GM23248 (cell line): ENCODE measurements around the gene INCA1. TPM values are rescaled to one million over a fixed set of nuclear protein-coding genes. Genes with fewer than 3 reads are reported as not detected.

Experiments
- DNase-seq: peaks from one replicate; pipeline ENCODE4 v3.0.0-alpha.2; 2015
- H2AFZ ChIP-seq: fragments of 200-600 bp; sonication (generic); 2 replicates; pipeline ENCODE4 v1.6.1; 2016; ENCODE audit warnings: antibody characterized with exemption
- H3F3A ChIP-seq: fragments of 200-600 bp; sonication (generic); 2 replicates; pipeline ENCODE4 v1.6.1; 2016; ENCODE audit warnings: mild to moderate bottlenecking, antibody characterized with exemption, mixed run types; ENCODE audit not compliant: insufficient read depth
- H3K27ac ChIP-seq: fragments of 200-600 bp; sonication (generic); 2 replicates; pipeline ENCODE4 v1.5.1; 2016; ENCODE audit warnings: mild to moderate bottlenecking
- H3K27me3 ChIP-seq: fragments of 200-600 bp; sonication (generic); replicated peaks from 2 replicates; pipeline ENCODE4 v1.6.1; 2016; ENCODE audit warnings: mild to moderate bottlenecking; ENCODE audit not compliant: insufficient read depth
- H3K36me3 ChIP-seq: fragments of 200-600 bp; sonication (generic); 2 replicates; pipeline ENCODE4 v1.6.1; 2016; ENCODE audit warnings: low read depth, mild to moderate bottlenecking
- H3K4me1 ChIP-seq: fragments of 200-600 bp; sonication (generic); 2 replicates; pipeline ENCODE4 v1.6.1; 2016; ENCODE audit warnings: mild to moderate bottlenecking; ENCODE audit not compliant: insufficient read depth
- H3K4me2 ChIP-seq: fragments of 200-600 bp; sonication (generic); one replicate; pipeline ENCODE4 v1.6.1; 2016; ENCODE audit warnings: mild to moderate bottlenecking; ENCODE audit not compliant: unreplicated experiment
- H3K4me3 ChIP-seq: fragments of 200-600 bp; sonication (generic); 2 replicates; pipeline ENCODE4 v1.5.1; 2016; ENCODE audit warnings: mild to moderate bottlenecking
- H3K79me2 ChIP-seq: fragments of 200-600 bp; sonication (generic); 2 replicates; pipeline ENCODE4 v1.6.1; 2016; ENCODE audit warnings: mild to moderate bottlenecking; ENCODE audit not compliant: insufficient read depth
- H3K9ac ChIP-seq: fragments of 200-600 bp; sonication (generic); 2 replicates; pipeline ENCODE4 v1.6.1; 2016; ENCODE audit warnings: mild to moderate bottlenecking
- H3K9me2 ChIP-seq: fragments of 200-600 bp; sonication (generic); 2 replicates; pipeline ENCODE4 v1.6.1; 2016; ENCODE audit warnings: mixed run types, mild to moderate bottlenecking, moderate library complexity; ENCODE audit not compliant: insufficient read depth
- H3K9me3 ChIP-seq: fragments of 200-600 bp; sonication (generic); one replicate; pipeline ENCODE4 v1.6.1; 2017; ENCODE audit warnings: low read depth
- H4K20me1 ChIP-seq: fragments of 200-600 bp; sonication (generic); 2 replicates; pipeline ENCODE4 v1.6.0; 2016; ENCODE audit not compliant: insufficient read depth
- EZH2 ChIP-seq: fragments of 200-600 bp; sonication (generic); IDR thresholded peaks from 2 replicates; pipeline ENCODE4 v1.6.1; 2018; ENCODE audit warnings: antibody characterized with exemption, mild to moderate bottlenecking; ENCODE audit not compliant: insufficient read depth, poor library complexity, severe bottlenecking
- EZH2phosphoT487 ChIP-seq: fragments of 200-600 bp; sonication (generic); IDR thresholded peaks from 2 replicates; pipeline ENCODE4 v1.6.1; 2018; ENCODE audit warnings: antibody characterized with exemption, moderate library complexity, mild to moderate bottlenecking, low read depth; ENCODE audit not compliant: insufficient read depth
- WGBS, 2 experiments: methylation state at CpG; one replicate each; pipeline ENCODE4 v1.1.6; 2015 to 2017; ENCODE audit warnings: low lambda C conversion rate in 2 of 2, low coverage in 1 of 2; ENCODE audit errors: missing lambda C conversion rate in 2 of 2; 5-methylcytosine and 5-hydroxymethylcytosine counted together
- in situ Hi-C: fragments of 300-500 bp; cut with MboI; formaldehyde crosslinking; loops from 2 replicates; pipeline ENCODE4 v1.15.0; 2020
- polyA plus RNA-seq: library from polyadenylated mRNA; unstranded; fragments of >200 nt; fragmentation: Nextera tagmentation; extraction: Ambion mirVana; gene quantifications from 2 replicates; pipeline ENCODE4 v1.2.1, GENCODE V29; 2016
- total RNA-seq: library from RNA; depleted of rRNA; stranded (reverse); fragments of >200 nt; shearing (Covaris generic); gene quantifications from 2 replicates; pipeline ENCODE4 v1.2.3, GENCODE V29; 2014

INCA1 gene
- total and polyA plus RNA-seq, 2 experiments from 2014 or later, result 0.32 to 1.2 TPM

DNA sequence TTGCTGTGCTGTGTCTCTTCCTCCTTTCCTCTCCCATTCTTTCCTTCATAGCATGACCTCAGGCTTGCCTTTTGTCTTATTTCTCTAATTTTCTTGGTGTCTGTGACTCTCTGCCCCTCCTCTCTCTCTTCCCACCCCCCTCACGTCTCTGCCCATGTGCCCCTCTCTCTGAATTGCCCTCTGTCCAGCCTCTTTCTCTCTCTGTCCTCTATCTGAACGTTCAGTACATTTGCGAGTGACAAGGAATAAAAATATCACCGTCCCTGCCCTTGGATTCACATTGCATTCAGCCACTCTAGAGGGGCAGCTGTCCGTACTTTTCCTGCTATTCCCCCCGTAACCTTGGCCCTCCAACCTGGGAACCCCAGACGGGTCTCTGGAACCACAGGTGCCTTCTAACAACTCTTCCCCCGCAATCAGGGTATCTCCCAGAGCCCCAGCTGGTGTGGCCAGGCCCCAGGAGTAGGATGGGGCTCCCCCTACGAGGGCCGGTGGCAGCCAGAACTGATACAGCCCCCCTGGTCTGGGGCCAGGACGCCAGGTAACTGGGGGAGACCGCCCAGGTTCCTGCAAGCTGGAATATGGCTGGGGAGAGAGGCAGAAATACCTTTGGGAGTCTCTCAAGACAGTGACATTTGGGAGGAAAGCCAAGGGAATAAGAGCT, 2.2 kb upstream of the INCA1 start:
- Histone ChIP-seq H3K27ac (no peak overlapping the region), H3K4me1 (peaks cover 13% of the 10 kb centered on the region; the same call in 1 of the 2 replicates), H3K9me3 (no peaks in the 10 kb centered on the region), H3K27me3 (no peaks in the 10 kb centered on the region), H3K4me2 (peak overlapping the region; percentile 86), H3K79me2 (peaks cover 53% of the 10 kb centered on the region), H3K36me3 (peaks cover 3% of the 10 kb centered on the region; the same call in 1 of the 2 replicates), H2AFZ (no peak overlapping the region), H3F3A (no peaks in the 10 kb centered on the region), H3K9me2 (no peaks in the 10 kb centered on the region), H3K9ac (peak overlapping the region; percentile 80), H4K20me1 (no peaks in the 10 kb centered on the region), H3K4me3 (peak overlapping the region; percentile 94)
- WGBS, 2 experiments, result 56 to 59% methylated on average over 12 of the region's 12 CpGs
- in situ Hi-C loops, result no loop called here
- no peak for DNase-seq
- TF ChIP-seq EZH2, result no peak
- no peak for TF ChIP-seq EZH2phosphoT487

DNA sequence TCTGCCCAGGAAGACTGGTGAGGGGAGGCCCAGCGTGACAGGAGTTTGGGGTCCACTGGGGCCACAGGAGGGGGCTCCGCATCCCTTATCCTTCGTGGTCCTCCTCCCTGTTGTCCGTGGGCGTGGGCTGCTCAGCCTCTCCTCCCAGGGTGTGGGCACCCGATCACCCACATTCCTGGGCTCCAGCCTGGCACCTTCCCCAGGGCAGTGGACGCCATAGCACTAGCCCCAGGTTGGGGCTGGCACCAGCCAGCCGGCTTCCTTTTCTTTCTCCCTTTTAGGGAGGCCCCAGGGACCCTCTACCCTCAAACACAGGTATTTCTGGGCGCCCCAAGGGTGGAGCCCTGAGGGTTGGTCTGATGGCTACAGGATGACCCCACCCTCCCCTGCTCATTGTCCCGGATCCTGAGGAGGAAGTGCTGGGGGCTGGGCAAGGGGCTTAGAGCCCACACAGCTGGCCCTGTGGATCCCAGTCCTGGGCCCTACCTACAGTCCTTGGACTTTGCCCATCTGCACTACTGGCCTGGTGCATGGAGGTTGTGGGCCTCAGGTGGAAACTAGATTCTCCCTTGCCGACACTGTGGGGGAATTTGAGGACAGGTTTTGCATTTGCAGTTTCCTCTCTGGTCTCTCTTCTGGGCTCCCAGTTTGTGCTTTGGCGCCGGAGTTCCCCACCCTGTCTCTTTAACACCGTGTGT, 1.6 kb upstream of the INCA1 start:
- H4K20me1 ChIP-seq, result no peaks in the 10 kb centered on the region
- 8% methylated on average over 13 to 14 of the region's 14 CpGs for WGBS, 2 experiments
- H3F3A ChIP-seq, result no peaks in the 10 kb centered on the region
- H3K4me2 ChIP-seq, result peak overlapping the region; percentile 86
- H3K27me3 ChIP-seq, result no peaks in the 10 kb centered on the region
- no peaks in the 10 kb centered on the region for H3K9me3 ChIP-seq
- H3K4me3 ChIP-seq, result peak overlapping the region; percentile 94
- H2AFZ ChIP-seq, result peak overlapping the region; percentile 72; the same call in 1 of the 2 replicates
- H3K9me2 ChIP-seq, result no peaks in the 10 kb centered on the region
- H3K27ac ChIP-seq, result no peak overlapping the region
- H3K79me2 ChIP-seq, result peaks cover 52% of the 10 kb centered on the region
- in situ Hi-C loops, result no loop called here
- H3K36me3 ChIP-seq, result peaks cover 3% of the 10 kb centered on the region; the same call in 1 of the 2 replicates
- peaks cover 13% of the 10 kb centered on the region; the same call in 1 of the 2 replicates for H3K4me1 ChIP-seq
- TF ChIP-seq EZH2, result no peak
- no peak for TF ChIP-seq EZH2phosphoT487
- DNase-seq, result peak; percentile 38
- H3K9ac ChIP-seq, result peak overlapping the region; percentile 80

DNA sequence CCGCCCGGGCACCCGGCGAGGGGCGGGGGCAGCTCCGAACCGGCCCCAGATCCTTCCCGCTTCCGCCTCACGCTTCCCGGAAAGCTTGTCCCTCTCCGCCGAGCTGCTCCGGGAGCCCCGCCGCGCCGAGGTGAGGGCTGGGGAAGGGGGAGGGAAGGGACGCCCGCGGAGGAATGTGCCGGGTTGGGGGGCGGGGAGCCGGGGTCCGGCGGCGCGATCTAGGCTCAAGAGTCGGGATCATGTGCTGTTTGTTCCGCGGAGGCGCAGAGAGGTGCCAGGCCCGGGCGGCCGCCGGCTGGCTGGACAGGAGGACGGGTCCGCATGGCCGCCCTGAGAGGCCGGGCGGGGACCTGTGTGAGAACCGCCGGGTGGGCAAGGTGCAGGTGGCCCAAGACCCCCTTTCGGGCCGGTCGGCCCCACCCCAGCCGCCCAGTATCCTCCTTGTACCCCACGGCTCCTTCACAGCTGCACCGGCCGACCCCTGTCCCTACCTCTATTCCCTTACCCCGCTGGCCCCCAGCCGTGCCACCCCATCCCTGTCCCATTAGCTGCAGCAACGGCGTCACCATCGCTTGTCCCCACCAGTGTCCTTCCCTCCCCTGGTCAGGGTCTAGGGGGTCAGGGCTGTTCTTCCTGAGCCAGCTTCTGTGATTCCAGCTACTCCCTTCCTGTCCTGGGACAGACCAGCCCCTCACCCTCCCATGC, 857 bp upstream of the INCA1 start:
- Histone ChIP-seq H3K9me2 (no peaks in the 10 kb centered on the region), H3K4me1 (peaks cover 13% of the 10 kb centered on the region; the same call in 1 of the 2 replicates), H3K4me3 (peak overlapping the region; percentile 94), H3K27me3 (no peaks in the 10 kb centered on the region), H3K36me3 (no peaks in the 10 kb centered on the region; the same call in 1 of the 2 replicates), H3F3A (no peaks in the 10 kb centered on the region), H2AFZ (peak overlapping the region; percentile 72), H4K20me1 (no peaks in the 10 kb centered on the region), H3K9ac (peak overlapping the region; percentile 80), H3K9me3 (no peaks in the 10 kb centered on the region), H3K4me2 (peak overlapping the region; percentile 86), H3K27ac (0 out of 2 replicates have a peak overlapping the region, but pooled peaks have one; percentile 18), H3K79me2 (peaks cover 45% of the 10 kb centered on the region)
- TF ChIP-seq EZH2, result no peak
- TF ChIP-seq EZH2phosphoT487, result no peak
- no peak for DNase-seq
- 0 to 1% methylated on average over 20 to 52 of the region's 55 CpGs for WGBS, 2 experiments
- in situ Hi-C loops, result no loop called here

DNA sequence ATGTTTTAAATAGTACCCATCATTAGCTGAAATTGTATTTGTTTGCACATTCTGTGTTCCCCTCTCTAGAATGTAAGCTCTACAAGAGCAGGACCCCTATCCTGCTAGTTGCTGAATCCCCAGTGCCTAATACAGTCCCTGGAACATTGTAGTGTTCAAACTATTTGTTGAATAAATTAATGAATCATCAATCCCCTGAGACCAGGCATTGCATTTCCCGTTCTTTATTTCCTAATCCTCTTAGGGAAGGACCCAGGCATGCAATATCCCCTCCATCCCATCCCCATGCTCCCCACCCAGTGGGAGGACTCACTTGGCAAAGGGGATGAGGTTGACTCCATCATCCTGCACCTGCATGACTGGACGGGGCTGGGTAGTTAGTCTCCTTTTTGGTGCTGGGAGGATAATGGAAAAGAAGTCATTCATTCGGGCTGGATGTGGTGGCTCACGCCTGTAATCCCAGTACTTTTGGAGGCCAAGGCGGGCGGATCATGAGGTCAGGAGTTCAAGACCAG, 3.2 kb downstream of the INCA1 start:
- H3K36me3 ChIP-seq, result no peaks in the 10 kb centered on the region
- H3K4me1 ChIP-seq, result no peaks in the 10 kb centered on the region
- no peaks in the 10 kb centered on the region for H3K9me2 ChIP-seq
- H3F3A ChIP-seq, result peaks cover 6% of the 10 kb centered on the region; the same call in 1 of the 2 replicates
- no peak overlapping the region for H3K9ac ChIP-seq
- 88 to 93% methylated on average over 6 of the region's 6 CpGs for WGBS, 2 experiments
- no peaks in the 10 kb centered on the region for H4K20me1 ChIP-seq
- H3K27me3 ChIP-seq, result no peaks in the 10 kb centered on the region
- H3K4me3 ChIP-seq, result no peak overlapping the region
- peaks cover 13% of the 10 kb centered on the region for H3K79me2 ChIP-seq
- no peaks in the 10 kb centered on the region for H3K9me3 ChIP-seq
- H3K4me2 ChIP-seq, result no peak overlapping the region
- no peak for DNase-seq
- in situ Hi-C loops, result no loop called here
- no peak overlapping the region for H3K27ac ChIP-seq
- H2AFZ ChIP-seq, result no peak overlapping the region
- TF ChIP-seq EZH2, result no peak
- no peak for TF ChIP-seq EZH2phosphoT487
